GM19099 (cell line): ENCODE results near the gene PAPOLA.

Experiments used
- POLR2A ChIP-seq: IDR thresholded peaks from 3 replicates; pipeline ENCODE4 v1.6.1; 2011; ENCODE audit warnings: low read depth; ENCODE audit not compliant: insufficient read length; ENCODE audit errors: extremely low read depth

Gene PAPOLA

DNA sequence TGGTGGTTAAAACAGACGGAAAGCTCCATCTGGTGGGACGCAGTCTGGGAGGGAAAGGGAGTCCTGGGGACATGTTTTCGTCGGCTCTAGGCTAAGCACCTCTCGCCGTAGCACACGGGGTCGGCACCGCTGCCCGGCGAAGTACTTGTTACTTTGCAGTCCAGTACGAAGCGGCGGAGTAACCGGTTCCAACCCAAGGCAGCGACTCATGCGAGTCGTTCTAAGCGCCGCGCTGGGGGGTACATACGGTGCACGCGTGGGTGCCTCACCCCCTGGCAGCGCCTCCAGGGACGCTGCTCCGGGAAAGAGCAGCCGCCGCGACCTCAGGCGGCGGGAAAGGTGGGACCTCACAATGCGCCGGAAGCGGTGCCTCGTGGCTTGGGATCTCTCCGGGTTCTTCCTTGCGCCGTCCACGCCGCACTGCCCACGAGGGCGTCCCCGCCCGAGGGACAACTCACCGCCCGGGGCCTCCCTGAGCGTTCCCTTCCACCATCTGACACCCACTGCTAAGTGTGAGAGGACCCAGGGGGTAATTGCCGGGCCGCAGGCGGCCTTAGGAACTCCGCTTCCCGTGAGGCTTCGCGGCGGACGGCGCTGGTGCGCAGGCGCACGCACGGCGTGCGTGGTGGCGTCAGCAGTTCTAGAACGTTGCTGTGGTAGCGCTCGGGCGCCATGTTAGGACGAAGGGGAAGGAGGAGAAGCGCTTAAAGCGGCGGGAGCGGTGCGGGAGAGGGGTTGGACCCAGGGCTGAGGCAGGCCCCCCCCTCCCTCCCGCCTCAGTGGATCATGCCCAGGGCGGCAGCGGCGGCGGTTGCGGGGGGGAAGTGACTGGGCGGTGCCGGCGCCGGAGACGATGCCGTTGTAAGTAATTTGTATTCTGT is at the start of gene PAPOLA:
Gene PAPOLA (plus strand): TSS at position 643 of the 881 bp plus-strand sequence. CDS start 211 bp downstream, at position 854.
- TF ChIP-seq POLR2A, result peak; percentile 92

- TF ChIP-seq POLR2A, result no peak
Measured at GRCh38 chr14:96452684-96453083, 49.5 kb upstream of the PAPOLA start.

GRCh38 chr14:96455588-96455987 is 46.6 kb upstream of the PAPOLA start:
- no peak for TF ChIP-seq POLR2A

GRCh38 chr14:96459851-96460250 is 42.3 kb upstream of the PAPOLA start:
- TF ChIP-seq POLR2A, result no peak

GRCh38 chr14:96461950-96462798 is 40.0 kb upstream of the PAPOLA start:
- TF ChIP-seq POLR2A, result no peak

- no peak for TF ChIP-seq POLR2A
Measured at GRCh38 chr14:96464136-96464535, 38.0 kb upstream of the PAPOLA start.

DNA sequence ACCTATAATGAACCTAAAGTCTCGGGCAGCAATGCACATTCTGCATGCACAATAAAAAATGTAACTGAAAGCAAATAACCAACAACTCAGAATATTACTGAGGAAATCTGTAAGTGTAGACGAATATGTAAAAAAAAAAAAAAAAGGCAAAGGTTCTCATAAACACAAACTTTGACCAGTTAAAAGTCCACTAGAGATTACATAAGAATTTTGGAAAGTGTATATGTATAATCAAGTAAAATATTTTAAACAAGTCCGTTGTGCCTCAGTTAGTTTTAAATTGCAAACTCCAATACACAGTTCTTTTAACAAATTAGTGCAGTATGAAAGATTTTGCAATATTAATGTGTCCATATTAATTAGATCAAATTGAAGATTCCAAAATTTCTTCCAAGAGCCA is 35.3 kb upstream of the PAPOLA start:
- no peak for TF ChIP-seq POLR2A

DNA sequence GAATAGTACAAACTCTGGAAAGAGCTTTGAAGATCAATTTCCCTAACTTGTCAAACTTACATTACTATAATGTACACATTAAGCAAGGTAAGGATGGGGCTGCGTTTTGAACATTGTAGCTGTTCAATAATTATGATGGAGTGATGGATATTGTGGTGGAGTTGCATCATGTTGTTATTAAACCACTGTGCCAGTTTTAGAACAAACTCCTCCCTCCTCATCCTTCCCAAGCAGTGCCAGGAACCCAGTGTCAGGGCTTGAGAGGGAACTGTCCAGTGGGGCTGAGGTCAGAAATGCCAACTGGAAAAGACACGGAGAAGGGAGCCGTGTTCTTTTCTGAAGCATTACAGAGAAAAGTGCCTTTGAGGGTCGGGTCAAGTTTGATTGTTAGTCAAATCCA is 31.9 kb upstream of the PAPOLA start:
- TF ChIP-seq POLR2A, result no peak

DNA sequence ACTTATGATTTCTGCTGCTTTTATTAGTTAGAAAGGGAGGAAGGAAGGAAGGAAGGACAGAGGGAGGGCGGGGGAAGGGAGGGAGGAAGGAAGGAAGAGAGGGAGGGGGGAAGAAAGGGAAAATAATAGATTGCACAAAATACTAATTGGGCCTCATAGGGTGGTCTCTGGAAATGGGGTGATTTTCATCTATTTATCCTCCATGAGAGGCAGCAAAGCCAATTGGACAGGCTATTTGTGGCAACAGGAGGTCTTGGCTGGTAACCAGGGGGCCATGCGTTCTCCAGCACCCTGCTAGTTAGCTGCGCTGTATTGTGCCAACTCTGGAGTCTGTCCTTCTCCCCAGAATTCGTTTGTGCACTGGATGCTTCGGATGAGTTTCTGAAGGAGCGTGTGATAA is 24.1 kb upstream of the PAPOLA start:
- no peak for TF ChIP-seq POLR2A

GRCh38 chr14:96479435-96480146 is 22.6 kb upstream of the PAPOLA start:
- no peak for TF ChIP-seq POLR2A

GRCh38 chr14:96481731-96482314 is 20.4 kb upstream of the PAPOLA start:
- TF ChIP-seq POLR2A, result no peak

DNA sequence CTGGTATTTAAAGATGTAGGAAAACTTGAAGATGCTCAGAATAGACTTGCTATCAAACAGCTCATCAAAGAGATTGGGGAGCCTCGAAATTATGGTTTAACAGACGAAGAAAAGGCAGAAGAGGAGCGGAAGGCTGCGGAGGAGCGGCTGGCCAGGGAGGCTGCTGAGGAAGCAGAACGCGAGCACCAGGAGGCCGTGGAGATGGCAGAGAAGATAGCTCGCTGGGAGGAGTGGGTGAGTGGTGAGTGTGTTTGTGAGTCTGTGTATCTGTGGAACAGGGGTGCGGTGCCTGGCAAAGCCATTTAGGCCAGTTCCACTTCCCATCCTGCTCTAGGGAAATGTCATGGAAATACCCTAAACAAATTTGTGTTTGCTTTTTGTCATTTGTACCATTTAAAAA is 19.2 kb upstream of the PAPOLA start:
- TF ChIP-seq POLR2A, result no peak

DNA sequence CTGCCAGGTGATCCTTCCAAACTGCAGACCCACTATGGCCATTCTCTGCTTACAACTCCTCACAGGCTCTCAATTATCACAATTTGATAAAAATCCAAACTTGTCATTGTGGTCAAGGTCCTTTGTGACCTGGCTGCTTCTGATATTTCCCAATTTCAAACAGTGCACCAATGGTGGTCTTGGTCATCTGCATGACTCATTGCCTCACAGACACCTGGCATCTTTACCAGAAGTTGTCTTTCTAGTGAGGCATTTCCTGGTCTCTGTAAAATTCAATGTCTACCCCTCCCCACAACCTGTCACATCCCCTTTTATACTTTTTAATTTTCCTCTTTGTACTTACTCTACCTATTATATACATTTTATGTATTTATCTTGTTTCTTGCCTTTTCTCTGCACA is 17.8 kb upstream of the PAPOLA start:
- no peak for TF ChIP-seq POLR2A

GRCh38 chr14:96486705-96487104 is 15.5 kb upstream of the PAPOLA start:
- TF ChIP-seq POLR2A, result no peak

DNA sequence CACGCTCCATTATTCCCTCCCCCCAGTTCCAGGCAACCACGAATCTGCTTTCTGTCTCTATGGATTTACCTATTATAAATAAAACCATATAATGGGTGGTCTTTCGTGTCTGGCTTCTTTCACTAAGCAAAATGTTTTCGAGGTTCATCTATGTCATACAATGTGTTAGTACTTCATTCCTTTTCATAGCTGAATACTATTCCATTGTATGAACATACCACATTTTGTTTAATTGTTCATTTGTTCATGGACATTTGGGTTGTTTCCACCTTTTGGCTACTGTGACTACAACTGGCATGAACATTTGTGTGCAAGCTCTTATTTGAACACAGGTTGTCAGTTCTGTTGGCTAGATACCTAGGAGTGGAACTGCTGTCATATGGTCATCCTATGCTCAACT is 12.9 kb upstream of the PAPOLA start:
- no peak for TF ChIP-seq POLR2A
